Liver (tissue), 3 donors: Measurements from ENCODE around the gene COL4A1.

ENCODE experiments used
- HNF4G ChIP-seq: IDR thresholded peaks from 2 replicates; pipeline ENCODE4 v1.6.1; 2016; ENCODE audit warnings: antibody characterized with exemption
- RAD21 ChIP-seq, 2 donors: IDR thresholded peaks; 2 replicates each; pipeline ENCODE4 v1.6.1; 2016; ENCODE audit warnings: antibody characterized with exemption in 2 of 2, mild to moderate bottlenecking in 2 of 2
- TF ChIP-seq, protein P1 (sequence below): IDR thresholded peaks from 2 replicates; pipeline ENCODE4 v1.6.1; 2016; ENCODE audit warnings: antibody characterized with exemption
- TF ChIP-seq, protein P2 (sequence below): fragments of 150-350 bp; IDR thresholded peaks from 2 replicates; pipeline ENCODE4 v1.5.1; 2017; ENCODE audit warnings: improper control_type of control experiment, low read depth, low read length; ENCODE audit not compliant: missing input control
- TF ChIP-seq, protein P3 (sequence below): IDR thresholded peaks from 2 replicates; pipeline ENCODE4 v1.6.1; 2016; ENCODE audit warnings: antibody characterized with exemption, mild to moderate bottlenecking
- donor health status: healthy.
- donor health status: healthy.

DNA sequence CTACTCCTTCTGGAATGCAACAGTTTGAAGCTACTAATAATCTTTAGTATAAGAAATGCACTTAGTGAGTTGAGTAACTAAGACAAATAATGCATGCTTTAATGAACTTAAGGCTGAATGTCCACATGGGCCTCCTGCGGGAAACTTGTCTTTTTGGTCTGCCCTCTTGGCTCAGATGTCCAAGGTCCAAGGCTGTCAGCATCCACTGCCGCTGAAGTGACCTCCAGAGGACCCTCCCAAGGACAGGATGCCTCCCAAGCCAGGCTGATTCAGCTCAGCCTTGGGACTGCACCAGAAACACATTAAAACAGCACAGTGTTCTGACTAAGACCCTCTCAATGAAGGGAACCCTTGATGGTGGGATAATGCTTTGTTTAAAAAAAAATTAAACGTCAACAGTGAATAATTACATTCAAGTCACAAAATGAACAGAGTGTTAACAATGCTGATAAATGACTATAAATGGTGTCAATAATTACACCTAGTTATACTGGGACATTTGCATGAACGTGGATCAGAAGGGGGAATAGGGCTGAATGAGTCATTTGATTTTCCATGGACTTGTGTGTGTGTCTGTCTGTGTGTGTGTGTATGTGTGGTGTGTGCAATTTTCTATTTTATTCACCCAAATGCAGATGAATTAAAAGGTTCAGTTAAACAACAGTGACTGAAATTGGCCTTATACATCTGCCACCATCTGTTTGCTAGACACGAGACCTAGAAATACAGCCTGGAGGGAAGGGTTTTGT, 150.5 kb downstream of the COL4A1 start:
- TF ChIP-seq, protein P1, sequence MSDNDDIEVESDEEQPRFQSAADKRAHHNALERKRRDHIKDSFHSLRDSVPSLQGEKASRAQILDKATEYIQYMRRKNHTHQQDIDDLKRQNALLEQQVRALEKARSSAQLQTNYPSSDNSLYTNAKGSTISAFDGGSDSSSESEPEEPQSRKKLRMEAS = no peak
- no peak for TF ChIP-seq RAD21 (IDR thresholded peaks at IDR 0.05)
- TF ChIP-seq, protein P2, sequence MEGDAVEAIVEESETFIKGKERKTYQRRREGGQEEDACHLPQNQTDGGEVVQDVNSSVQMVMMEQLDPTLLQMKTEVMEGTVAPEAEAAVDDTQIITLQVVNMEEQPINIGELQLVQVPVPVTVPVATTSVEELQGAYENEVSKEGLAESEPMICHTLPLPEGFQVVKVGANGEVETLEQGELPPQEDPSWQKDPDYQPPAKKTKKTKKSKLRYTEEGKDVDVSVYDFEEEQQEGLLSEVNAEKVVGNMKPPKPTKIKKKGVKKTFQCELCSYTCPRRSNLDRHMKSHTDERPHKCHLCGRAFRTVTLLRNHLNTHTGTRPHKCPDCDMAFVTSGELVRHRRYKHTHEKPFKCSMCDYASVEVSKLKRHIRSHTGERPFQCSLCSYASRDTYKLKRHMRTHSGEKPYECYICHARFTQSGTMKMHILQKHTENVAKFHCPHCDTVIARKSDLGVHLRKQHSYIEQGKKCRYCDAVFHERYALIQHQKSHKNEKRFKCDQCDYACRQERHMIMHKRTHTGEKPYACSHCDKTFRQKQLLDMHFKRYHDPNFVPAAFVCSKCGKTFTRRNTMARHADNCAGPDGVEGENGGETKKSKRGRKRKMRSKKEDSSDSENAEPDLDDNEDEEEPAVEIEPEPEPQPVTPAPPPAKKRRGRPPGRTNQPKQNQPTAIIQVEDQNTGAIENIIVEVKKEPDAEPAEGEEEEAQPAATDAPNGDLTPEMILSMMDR = no peak
- TF ChIP-seq, protein P3, sequence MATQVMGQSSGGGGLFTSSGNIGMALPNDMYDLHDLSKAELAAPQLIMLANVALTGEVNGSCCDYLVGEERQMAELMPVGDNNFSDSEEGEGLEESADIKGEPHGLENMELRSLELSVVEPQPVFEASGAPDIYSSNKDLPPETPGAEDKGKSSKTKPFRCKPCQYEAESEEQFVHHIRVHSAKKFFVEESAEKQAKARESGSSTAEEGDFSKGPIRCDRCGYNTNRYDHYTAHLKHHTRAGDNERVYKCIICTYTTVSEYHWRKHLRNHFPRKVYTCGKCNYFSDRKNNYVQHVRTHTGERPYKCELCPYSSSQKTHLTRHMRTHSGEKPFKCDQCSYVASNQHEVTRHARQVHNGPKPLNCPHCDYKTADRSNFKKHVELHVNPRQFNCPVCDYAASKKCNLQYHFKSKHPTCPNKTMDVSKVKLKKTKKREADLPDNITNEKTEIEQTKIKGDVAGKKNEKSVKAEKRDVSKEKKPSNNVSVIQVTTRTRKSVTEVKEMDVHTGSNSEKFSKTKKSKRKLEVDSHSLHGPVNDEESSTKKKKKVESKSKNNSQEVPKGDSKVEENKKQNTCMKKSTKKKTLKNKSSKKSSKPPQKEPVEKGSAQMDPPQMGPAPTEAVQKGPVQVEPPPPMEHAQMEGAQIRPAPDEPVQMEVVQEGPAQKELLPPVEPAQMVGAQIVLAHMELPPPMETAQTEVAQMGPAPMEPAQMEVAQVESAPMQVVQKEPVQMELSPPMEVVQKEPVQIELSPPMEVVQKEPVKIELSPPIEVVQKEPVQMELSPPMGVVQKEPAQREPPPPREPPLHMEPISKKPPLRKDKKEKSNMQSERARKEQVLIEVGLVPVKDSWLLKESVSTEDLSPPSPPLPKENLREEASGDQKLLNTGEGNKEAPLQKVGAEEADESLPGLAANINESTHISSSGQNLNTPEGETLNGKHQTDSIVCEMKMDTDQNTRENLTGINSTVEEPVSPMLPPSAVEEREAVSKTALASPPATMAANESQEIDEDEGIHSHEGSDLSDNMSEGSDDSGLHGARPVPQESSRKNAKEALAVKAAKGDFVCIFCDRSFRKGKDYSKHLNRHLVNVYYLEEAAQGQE = no peak
- no peak for TF ChIP-seq HNF4G
